Upper lobe of left lung (tissue), 6 donors: ENCODE results near the gene HP. TPM values are rescaled to one million over a fixed set of nuclear protein-coding genes. Genes with fewer than 3 reads are reported as not detected.

ENCODE experiments used
- ATAC-seq, 2 donors: fragments of 200-7000 bp; cut with Tn5 transposase; one replicate each; pipeline ENCODE4 v1.9.1; 2022; ENCODE audit warnings: mild to moderate bottlenecking in 2 of 2, moderate library complexity in 2 of 2; ENCODE audit not compliant: low FRiP score in 2 of 2
- DNase-seq, 2 donors: peaks; one replicate each; pipeline ENCODE4 v3.0.0-alpha.2; 2019 to 2020
- H3K27ac ChIP-seq, 4 donors: fragments of 200-600 bp; sonication (generic); one replicate each; pipeline ENCODE4 v1.5.1; 2016 to 2019
- H3K27me3 ChIP-seq, 4 donors: fragments of 200-600 bp; sonication (generic); one replicate each; pipeline ENCODE4 v1.5.1; 2017 to 2019
- H3K36me3 ChIP-seq, 4 donors: fragments of 200-600 bp; sonication (generic); one replicate each; pipeline ENCODE4 v1.5.1; 2016 to 2019
- H3K4me1 ChIP-seq, 4 donors: fragments of 200-600 bp; sonication (generic); one replicate each; pipeline ENCODE4 v1.5.1; 2018 to 2019
- H3K4me3 ChIP-seq, 4 donors: fragments of 200-600 bp; sonication (generic); one replicate each; pipeline ENCODE4 v1.5.1; 2017 to 2019; ENCODE audit warnings: mild to moderate bottlenecking in 2 of 4, moderate library complexity in 1 of 4
- H3K9me3 ChIP-seq, 4 donors: fragments of 200-600 bp; sonication (generic); one replicate each; pipeline ENCODE4 v1.5.1; 2018 to 2019
- EP300 ChIP-seq, 4 donors: sonication (generic); formaldehyde crosslinking; IDR thresholded peaks; one replicate each; pipeline ENCODE4 v1.5.1; 2017; ENCODE audit warnings: antibody characterized with exemption in 4 of 4, control low read depth in 2 of 4
- POLR2A ChIP-seq, 4 donors: fragments of 450-650 bp; IDR thresholded peaks; one replicate each; pipeline ENCODE4 v1.5.1; 2016 to 2017; ENCODE audit warnings: antibody characterized with exemption in 4 of 4, mild to moderate bottlenecking in 2 of 4
- POLR2AphosphoS5 ChIP-seq, 2 donors: sonication (generic); formaldehyde crosslinking; IDR thresholded peaks; one replicate each; pipeline ENCODE4 v1.5.1; 2017; ENCODE audit warnings: antibody characterized with exemption in 2 of 2
- WGBS, 2 donors: methylation state at CpG; one replicate each; pipeline ENCODE4 v1.1.5; 2017 to 2018; 5-methylcytosine and 5-hydroxymethylcytosine counted together
- total RNA-seq, 6 donors: library from RNA; depleted of rRNA in 4 of 6; stranded (reverse); fragments of >200 nt in 4 of 6; gene quantifications; one replicate each; pipeline versions ENCODE4 v1.1.0 to v1.2.1, GENCODE V29; 2016 to 2021
- TF ChIP-seq, protein P1 (sequence below), 6 experiments: fragments of 450-650 bp in 4 of 6; fragments of 200-600 bp in 2 of 6; sonication (generic) in 2 of 6; IDR thresholded peaks; one replicate each; pipeline ENCODE4 v1.5.1; 2016 to 2019; ENCODE audit warnings: antibody characterized with exemption in 6 of 6
- donor health status: DM: no; HTN: no; CAD: no; lungs with moderate emphysema.
- donor health status: DM: no; HTN: yes; CAD: no; lungs with severe emphysema.

The HP gene
- total RNA-seq, 6 donors from 2014 or later: 13.7 to 132 (median 40.0) TPM

GRCh38 chr16:72109966-72110530 lies 55.7 kb downstream of the HP start:
- H3K9me3 ChIP-seq: no peaks in the 10 kb centered on the region
- no peak for ATAC-seq
- 95 to 96% methylated on average over 12 of the region's 12 CpGs for WGBS, 2 donors

More at GRCh38 chr16:72109966-72110530, 55.7 kb downstream of the HP start:
- Histone ChIP-seq H3K4me1 (no peaks in the 10 kb centered on the region), H3K36me3 (peaks cover 67 to 87% (median 84%) of the 10 kb centered on the region in 4 donors), H3K27ac (no peak overlapping the region), H3K4me3 (no peak overlapping the region), H3K27me3 (no peaks in the 10 kb centered on the region)
- no peak for DNase-seq
- no peak for TF ChIP-seq EP300 (IDR thresholded peaks at IDR 0.05)
- no peak for TF ChIP-seq POLR2A (IDR thresholded peaks at IDR 0.05)
- TF ChIP-seq, protein P1, sequence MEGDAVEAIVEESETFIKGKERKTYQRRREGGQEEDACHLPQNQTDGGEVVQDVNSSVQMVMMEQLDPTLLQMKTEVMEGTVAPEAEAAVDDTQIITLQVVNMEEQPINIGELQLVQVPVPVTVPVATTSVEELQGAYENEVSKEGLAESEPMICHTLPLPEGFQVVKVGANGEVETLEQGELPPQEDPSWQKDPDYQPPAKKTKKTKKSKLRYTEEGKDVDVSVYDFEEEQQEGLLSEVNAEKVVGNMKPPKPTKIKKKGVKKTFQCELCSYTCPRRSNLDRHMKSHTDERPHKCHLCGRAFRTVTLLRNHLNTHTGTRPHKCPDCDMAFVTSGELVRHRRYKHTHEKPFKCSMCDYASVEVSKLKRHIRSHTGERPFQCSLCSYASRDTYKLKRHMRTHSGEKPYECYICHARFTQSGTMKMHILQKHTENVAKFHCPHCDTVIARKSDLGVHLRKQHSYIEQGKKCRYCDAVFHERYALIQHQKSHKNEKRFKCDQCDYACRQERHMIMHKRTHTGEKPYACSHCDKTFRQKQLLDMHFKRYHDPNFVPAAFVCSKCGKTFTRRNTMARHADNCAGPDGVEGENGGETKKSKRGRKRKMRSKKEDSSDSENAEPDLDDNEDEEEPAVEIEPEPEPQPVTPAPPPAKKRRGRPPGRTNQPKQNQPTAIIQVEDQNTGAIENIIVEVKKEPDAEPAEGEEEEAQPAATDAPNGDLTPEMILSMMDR (IDR thresholded peaks at IDR 0.05): no peak
- no peak for TF ChIP-seq POLR2AphosphoS5 (IDR thresholded peaks at IDR 0.05)

Other genes with a start within 250 kb of the HP start
- gene AP1G1, start 245.7 kb upstream of the HP start, total RNA-seq: 100 to 1,000 TPM in 2 of 6 donors, 10 to 100 TPM in 4; 63.7 to 145 (median 88.6) TPM
- gene ATXN1L, start 208.5 kb upstream of the HP start, total RNA-seq: 10 to 100 TPM; 22.0 to 31.2 (median 29.1) TPM
- 10 to 100 TPM in 2 of 6 donors, 1 to 10 TPM in 4; 5.9 to 32.5 (median 7.4) TPM for gene ZNF821, start 170.3 kb upstream of the HP start, total RNA-seq
- 100 to 1,000 TPM; 164 to 224 (median 176) TPM for gene IST1, start 159.0 kb upstream of the HP start, total RNA-seq
- under 1 TPM in 5 of 6 donors, not detected in 1; under 0.01 to 0.59 (median 0.17) TPM for gene PKD1L3, start 54.1 kb upstream of the HP start, total RNA-seq
- gene DHODH, start 45.8 kb upstream of the HP start, total RNA-seq: 10 to 100 TPM in 2 of 6 donors, 1 to 10 TPM in 4; 5.8 to 13.2 (median 7.8) TPM
- gene HPR, start 8.7 kb downstream of the HP start, total RNA-seq: 1 to 10 TPM in 2 of 6 donors, under 1 TPM in 1, not detected in 3; 0.76 to 2.2 (median 1.4) TPM
- 10 to 100 TPM in 2 of 6 donors, 1 to 10 TPM in 4; 5.7 to 13.4 (median 9.6) TPM for gene TXNL4B, start 39.1 kb downstream of the HP start, total RNA-seq
- 100 to 1,000 TPM in 1 of 6 donors, 10 to 100 TPM in 5; 45.9 to 211 (median 76.8) TPM for gene DHX38, start 39.3 kb downstream of the HP start, total RNA-seq
- gene PMFBP1, start 117.7 kb downstream of the HP start, total RNA-seq: 1 to 10 TPM in 3 of 6 donors, under 1 TPM in 3; 0.15 to 7.3 (median 1.1) TPM